A549 (cell line): ENCODE results near the gene TEX36. TPM values are rescaled to one million over a fixed set of nuclear protein-coding genes. Genes with fewer than 3 reads are reported as not detected.

Source experiments
- ATAC-seq, 2 experiments: fragments of 200-7000 bp in 1 of 2; fragments of >200 bp in 1 of 2; cut with Nextera tagmentation in 1 of 2; cut with Tn5 transposase in 1 of 2; 3 replicates each; pipeline versions ENCODE4 v1.8.0 to v1.9.1; 2018 to 2020; ENCODE audit warnings: mild to moderate bottlenecking in 1 of 2, moderate library complexity in 1 of 2
- CTCF ChIA-PET: fragments of 300-600 bp; sonication (Branson Sonifier 250); formaldehyde crosslinking; extraction: SDS; loops from one replicate; lab custom pipeline; 2021; ENCODE audit warnings: antibody characterized with exemption, inconsistent platforms; lab: Yijun Ruan, JAX
- POLR2A ChIA-PET: fragments of 350-600 bp; formaldehyde crosslinking; extraction: SDS; loops from one replicate; lab custom pipeline; 2021; ENCODE audit warnings: antibody characterized with exemption, inconsistent platforms; lab: Yijun Ruan, JAX
- DNase-seq, 2 experiments: peaks; one replicate each; pipeline versions ENCODE4 v3.0.0 to v3.0.0-alpha.2; 2011 to 2016; ENCODE audit warnings: low read depth in 1 of 2, low spot score in 1 of 2
- FAIRE-seq: peaks from 2 replicates; lab custom pipeline; 2011; peaks lifted over from hg19 to GRCh38; lab: Jason Lieb, UNC
- H3K27ac ChIP-seq, 2 experiments: fragments of >200 bp; sonication (Bioruptor Twin); formaldehyde crosslinking; 3 replicates each; pipeline ENCODE4 v1.5.1; 2016 to 2017
- H3K4me1 ChIP-seq: fragments of >200 bp; sonication (Bioruptor Twin); formaldehyde crosslinking; 3 replicates; pipeline ENCODE4 v1.6.1; 2016
- H3K4me2 ChIP-seq: fragments of >200 bp; sonication (Bioruptor Twin); formaldehyde crosslinking; 3 replicates; pipeline ENCODE4 v1.6.1; 2016
- H3K4me3 ChIP-seq: fragments of >200 bp; sonication (Bioruptor Twin); formaldehyde crosslinking; 3 replicates; pipeline ENCODE4 v1.5.1; 2016
- H3K9me3 ChIP-seq: fragments of >200 bp; sonication (Bioruptor Twin); formaldehyde crosslinking; 3 replicates; pipeline ENCODE4 v1.6.1; 2016
- CBX2 ChIP-seq: fragments of 200-600 bp; sonication (generic); IDR thresholded peaks from 2 replicates; pipeline ENCODE4 v1.6.1; 2016; ENCODE audit warnings: low read depth, mild to moderate bottlenecking, borderline replicate concordance
- CBX8 ChIP-seq: fragments of 200-600 bp; sonication (generic); IDR thresholded peaks from 2 replicates; pipeline ENCODE4 v1.6.1; 2016
- CEBPB ChIP-seq, 2 experiments: fragments of >200 bp in 1 of 2; sonication (Bioruptor Twin) in 1 of 2; formaldehyde crosslinking in 1 of 2; IDR thresholded peaks; 2 replicates each; pipeline ENCODE4 v1.6.1; 2012 to 2016
- EHF ChIP-seq: fragments of 250-450 bp; sonication (Bioruptor Pico); IDR thresholded peaks from 2 replicates; pipeline ENCODE4 v1.5.0; 2020; ENCODE audit warnings: mild to moderate bottlenecking
- EHMT2 ChIP-seq: fragments of 200-600 bp; sonication (generic); IDR thresholded peaks from 2 replicates; pipeline ENCODE4 v1.6.1; 2016; ENCODE audit warnings: antibody characterized with exemption, low read depth, mild to moderate bottlenecking, moderate library complexity
- ELK1 ChIP-seq: fragments of 150-350 bp; IDR thresholded peaks from 2 replicates; pipeline ENCODE4 v1.6.1; 2014; ENCODE audit warnings: low read depth, mild to moderate bottlenecking, low read length
- EP300 ChIP-seq, 2 experiments: fragments of >200 bp; sonication (Bioruptor Twin); formaldehyde crosslinking; IDR thresholded peaks; 2 replicates in 1 of 2; 3 replicates in 1 of 2; pipeline ENCODE4 v1.6.1; 2016 to 2017
- GATA3 ChIP-seq: IDR thresholded peaks from 2 replicates; pipeline ENCODE4 v1.6.1; 2012; ENCODE audit warnings: borderline replicate concordance
- HEYL ChIP-seq: fragments of 250-450 bp; sonication (Bioruptor Pico); IDR thresholded peaks from 2 replicates; pipeline ENCODE4 v1.8.0; 2021; ENCODE audit warnings: mild to moderate bottlenecking, moderate library complexity
- HOXA7 ChIP-seq: fragments of 250-450 bp; sonication (Bioruptor Pico); IDR thresholded peaks from 2 replicates; pipeline ENCODE4 v1.5.0; 2020; ENCODE audit warnings: mild to moderate bottlenecking, moderate library complexity
- HOXB13 ChIP-seq: fragments of 250-450 bp; sonication (Bioruptor Pico); IDR thresholded peaks from 2 replicates; pipeline ENCODE4 v1.5.0; 2020; ENCODE audit warnings: low read depth, mild to moderate bottlenecking, moderate library complexity
- HOXB5 ChIP-seq: fragments of 250-450 bp; sonication (Bioruptor Pico); IDR thresholded peaks from 2 replicates; pipeline ENCODE4 v1.5.0; 2020; ENCODE audit warnings: mild to moderate bottlenecking, moderate library complexity
- MAZ ChIP-seq: fragments of 150-350 bp; IDR thresholded peaks from 2 replicates; pipeline ENCODE4 v1.6.1; 2014; ENCODE audit warnings: antibody characterized with exemption, low read depth, low read length, borderline replicate concordance
- MYC ChIP-seq: IDR thresholded peaks from 2 replicates; pipeline ENCODE4 v1.6.1; 2012; ENCODE audit warnings: mild to moderate bottlenecking, inconsistent platforms, low read length, improper control_type of control experiment, borderline replicate concordance
- NFE2L2 ChIP-seq: fragments of 150-350 bp; conservative IDR thresholded peaks from 2 replicates; pipeline ENCODE4 v1.6.1; 2014; ENCODE audit warnings: low read length
- PHF8 ChIP-seq: fragments of 200-600 bp; sonication (generic); IDR thresholded peaks from 2 replicates; pipeline ENCODE4 v1.6.1; 2016; ENCODE audit warnings: low read depth, mild to moderate bottlenecking, antibody characterized with exemption, moderate library complexity, borderline replicate concordance
- RARB ChIP-seq: fragments of 250-450 bp; sonication (Bioruptor Pico); IDR thresholded peaks from 2 replicates; pipeline ENCODE4 v1.8.0; 2021; ENCODE audit warnings: mild to moderate bottlenecking, moderate library complexity
- RCOR1 ChIP-seq: fragments of 150-350 bp; IDR thresholded peaks from 2 replicates; pipeline ENCODE4 v1.6.1; 2014; ENCODE audit warnings: antibody characterized with exemption, low read length, low read depth
- RNF2 ChIP-seq: fragments of 200-600 bp; sonication (generic); IDR thresholded peaks from 2 replicates; pipeline ENCODE4 v1.6.1; 2016; ENCODE audit warnings: low read depth, mild to moderate bottlenecking, antibody characterized with exemption, moderate library complexity, borderline replicate concordance
- TFCP2L1 ChIP-seq: fragments of 250-450 bp; sonication (Bioruptor Pico); IDR thresholded peaks from 2 replicates; pipeline ENCODE4 v1.5.0; 2021; ENCODE audit warnings: mild to moderate bottlenecking
- TP53 ChIP-seq: fragments of 250-450 bp; sonication (Bioruptor Pico); IDR thresholded peaks from 2 replicates; pipeline ENCODE4 v1.5.0; 2021; ENCODE audit warnings: mild to moderate bottlenecking, moderate library complexity
- USF2 ChIP-seq: fragments of 450-650 bp; IDR thresholded peaks from 2 replicates; pipeline ENCODE4 v1.6.1; 2014; ENCODE audit warnings: antibody characterized with exemption
- ZFP36 ChIP-seq: fragments of 450-650 bp; IDR thresholded peaks from 2 replicates; pipeline ENCODE4 v1.6.1; 2014; ENCODE audit warnings: borderline replicate concordance; ENCODE audit not compliant: partially characterized antibody
- ZSCAN20 ChIP-seq: fragments of 250-450 bp; sonication (Bioruptor Pico); IDR thresholded peaks from 2 replicates; pipeline ENCODE4 v1.8.0; 2022; ENCODE audit warnings: mild to moderate bottlenecking, moderate library complexity
- WGBS: methylation state at CpG from one replicate; pipeline ENCODE4 v1.1.6; 2017; ENCODE audit errors: missing lambda C conversion rate; 5-methylcytosine and 5-hydroxymethylcytosine counted together
- polyA plus RNA-seq, 4 experiments: library from polyadenylated mRNA; depleted of rRNA in 3 of 4; stranded (reverse); fragments of >200 nt; fragmentation: RNase III in 1 of 4; extraction: RNeasy Plus Mini Kit Qiagen cat#74134 plus additional on column Dnase treatment in 1 of 4; gene quantifications; 2 replicates in 3 of 4; 3 replicates in 1 of 4; pipeline ENCODE4 v1.2.3, GENCODE V29; 2011 to 2017
- TF ChIP-seq, protein P1 (sequence below): fragments of >200 bp; sonication (Bioruptor Twin); formaldehyde crosslinking; IDR thresholded peaks from 2 replicates; pipeline ENCODE4 v1.6.1; 2016

TEX36 gene
- polyA plus RNA-seq, 2 of the 4 experiments (the other 2 are of a cell fraction), result not detected

- FAIRE-seq (no peak), DNase-seq (peak in 1 of 2 experiments; percentile 26), ATAC-seq (peak in 1 of 2 experiments; percentile 43; a peak in 2 of 6 replicates)
- ChIA-PET POLR2A (interaction anchor here (0.7 kb wide), 1 partner anchor 57 kb away, joined by 3 read pairs; the partner anchor contains the start of gene EDRF1), CTCF (interaction anchor here (0.6 kb wide), 1 partner anchor 12 kb away, joined by 3 read pairs; no protein-coding TSS in a partner anchor)
- Histone ChIP-seq H3K4me1 (peaks cover 7% of the 10 kb centered on the region; the same call in 1 of the 3 replicates), H3K9me3 (no peaks in the 10 kb centered on the region), H3K4me2 (0 out of 3 replicates have a peak overlapping the region, but pooled peaks have one; percentile 24), H3K4me3 (no peak overlapping the region), H3K27ac (no peak overlapping the region)
- WGBS, result 40% methylated on average over 2 of the region's 2 CpGs
- TF ChIP-seq, protein P1, sequence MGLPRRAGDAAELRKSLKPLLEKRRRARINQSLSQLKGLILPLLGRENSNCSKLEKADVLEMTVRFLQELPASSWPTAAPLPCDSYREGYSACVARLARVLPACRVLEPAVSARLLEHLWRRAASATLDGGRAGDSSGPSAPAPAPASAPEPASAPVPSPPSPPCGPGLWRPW, result no peak
- no peak for TF ChIP-seq EP300 (IDR thresholded peaks at IDR 0.05)
- TF ChIP-seq RCOR1, result no peak
Observed at GRCh38 chr10:125662584-125662983, 20.4 kb downstream of the TEX36 start.

GRCh38 chr10:125661941-125662515, 20.9 kb downstream of the TEX36 start:
- Histone ChIP-seq H3K4me3 (no peak overlapping the region), H3K4me2 (0 out of 3 replicates have a peak overlapping the region, but pooled peaks have one; percentile 24), H3K9me3 (no peaks in the 10 kb centered on the region), H3K4me1 (peaks cover 7% of the 10 kb centered on the region; the same call in 1 of the 3 replicates), H3K27ac (no peak overlapping the region)
- FAIRE-seq, result no peak
- peak in 1 of 2 experiments; percentile 61 for DNase-seq
- ChIA-PET POLR2A (interaction anchor here (0.7 kb wide), 1 partner anchor 57 kb away, joined by 3 read pairs; the partner anchor contains the start of gene EDRF1), CTCF (interaction anchor here (0.6 kb wide), 1 partner anchor 21 kb away, joined by 3 read pairs; no protein-coding TSS in a partner anchor)
- TF ChIP-seq HOXA7 (CRISPR knock-in tag), result no peak
- TF ChIP-seq HEYL (CRISPR knock-in tag), result no peak
- no peak for TF ChIP-seq EHF (CRISPR knock-in tag)
- TF ChIP-seq HOXB13 (CRISPR knock-in tag), result no peak
- WGBS, result 41% methylated on average over 7 of the region's 7 CpGs
- peak; percentile 56 to 64; a peak in 4 of 6 replicates for ATAC-seq

DNA sequence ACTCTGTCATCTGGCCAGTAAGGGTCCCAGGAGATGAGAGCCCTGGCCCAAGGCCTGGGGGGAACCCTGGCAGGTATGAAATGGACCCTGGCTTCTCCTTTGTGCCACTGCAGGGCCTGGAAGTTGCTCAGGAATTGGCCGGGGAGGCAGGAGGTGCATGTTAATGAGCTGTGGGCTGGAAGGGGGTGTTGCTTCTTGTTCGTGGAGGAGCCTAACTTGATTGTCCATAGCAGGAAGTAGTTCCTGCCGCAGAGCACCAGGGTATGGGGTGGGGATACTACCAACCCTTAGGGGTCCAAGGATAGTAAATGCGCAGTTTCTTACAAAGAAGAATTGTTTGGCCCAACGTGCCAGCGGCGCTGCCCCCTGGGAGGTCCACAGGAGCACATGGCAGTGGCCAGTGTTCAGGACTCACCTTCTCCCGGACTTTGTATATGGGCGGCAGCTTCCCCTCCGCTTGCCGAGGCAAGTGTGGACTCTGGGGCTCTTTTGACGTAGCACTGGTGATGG, 21.5 kb downstream of the TEX36 start:
- Histone ChIP-seq H3K4me3 (no peak overlapping the region), H3K9me3 (no peaks in the 10 kb centered on the region), H3K27ac (no peak overlapping the region), H3K4me2 (no peak overlapping the region), H3K4me1 (peaks cover 7% of the 10 kb centered on the region; the same call in 1 of the 3 replicates)
- POLR2A ChIA-PET, result no interaction called here
- DNase-seq, result no peak
- FAIRE-seq, result no peak
- TF ChIP-seq TFCP2L1 (CRISPR knock-in tag) (no peak), HOXB13 (CRISPR knock-in tag) (no peak), ZFP36 (no peak), EHMT2 (no peak), CEBPB (IDR thresholded peaks at IDR 0.05) (no peak), MYC (no peak), RCOR1 (no peak), NFE2L2 (no peak)
- TF ChIP-seq, protein P1, result no peak
- TF ChIP-seq, all 56 proteins: peak for 0
- 81% methylated on average over 12 of the region's 12 CpGs for WGBS
- CTCF ChIA-PET, result interaction anchor here (0.6 kb wide), 1 partner anchor 20 kb away, joined by 3 read pairs; no protein-coding TSS in a partner anchor
- ATAC-seq, result no peak

GRCh38 chr10:125659071-125659470, 23.9 kb downstream of the TEX36 start:
- WGBS, result 78% methylated on average over 1 of the region's 1 CpG
- no peak overlapping the region for H3K27ac ChIP-seq
- H3K4me3 ChIP-seq, result no peak overlapping the region
- peaks cover 7% of the 10 kb centered on the region; the same call in 1 of the 3 replicates for H3K4me1 ChIP-seq
- CTCF ChIA-PET, result no interaction called here
- H3K9me3 ChIP-seq, result no peaks in the 10 kb centered on the region
- no peak overlapping the region for H3K4me2 ChIP-seq
- no peak for ATAC-seq
- no peak for TF ChIP-seq RARB (CRISPR knock-in tag)
- no peak for TF ChIP-seq PHF8
- no peak for TF ChIP-seq HOXB5 (CRISPR knock-in tag)
- no peak for TF ChIP-seq MYC
- TF ChIP-seq MAZ, result no peak
- TF ChIP-seq TP53 (CRISPR knock-in tag), result no peak
- no peak for TF ChIP-seq NFE2L2
- no peak for TF ChIP-seq ELK1
- TF ChIP-seq USF2, result no peak
- no peak for TF ChIP-seq ZSCAN20 (CRISPR knock-in tag)
- no peak for TF ChIP-seq RNF2
- TF ChIP-seq CBX8, result no peak
- no peak for TF ChIP-seq GATA3
- TF ChIP-seq CBX2, result no peak
- no peak for TF ChIP-seq HOXA7 (CRISPR knock-in tag)
- no peak for TF ChIP-seq HOXB13 (CRISPR knock-in tag)
- TF ChIP-seq, all 56 proteins: peak for 0
- POLR2A ChIA-PET, result no interaction called here
- FAIRE-seq (no peak), DNase-seq (no peak)
